D721Med (cell line): ENCODE results near the gene CHST11.

Source experiments
- DNase-seq: peaks from one replicate; pipeline ENCODE4 v3.0.0; 2011; ENCODE audit warnings: low spot score; ENCODE audit not compliant: insufficient read length
- FAIRE-seq: peaks from 2 replicates; lab custom pipeline; 2011; peaks lifted over from hg19 to GRCh38; lab: Jason Lieb, UNC
- TF ChIP-seq, protein P1 (sequence below): IDR thresholded peaks from 2 replicates; pipeline ENCODE4 v1.5.1; 2012; ENCODE audit warnings: mild to moderate bottlenecking, control low read depth; ENCODE audit not compliant: insufficient read depth; ENCODE audit errors: missing control alignments

CHST11 gene

DNA sequence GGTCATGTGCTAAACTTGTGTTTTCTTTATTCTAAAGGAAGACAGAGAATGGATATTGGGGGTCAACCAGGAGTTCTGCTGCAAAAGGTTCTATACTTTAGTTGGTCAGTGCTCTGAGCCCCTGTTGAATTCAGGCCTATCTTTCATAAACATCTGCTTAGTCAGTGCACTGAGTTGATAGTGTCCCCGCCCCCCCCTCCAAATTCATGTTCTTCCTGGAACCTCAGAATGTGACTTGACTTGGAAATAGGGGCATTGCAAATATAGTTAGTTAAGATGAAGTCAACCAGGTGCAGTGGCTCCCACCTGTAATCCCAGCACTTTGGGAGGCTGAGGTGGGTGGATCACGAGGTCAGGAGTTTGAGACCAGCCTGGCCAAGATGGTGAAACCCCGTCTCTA lies 23.3 kb downstream of the CHST11 start:
- no peak for DNase-seq
- FAIRE-seq = no peak

DNA sequence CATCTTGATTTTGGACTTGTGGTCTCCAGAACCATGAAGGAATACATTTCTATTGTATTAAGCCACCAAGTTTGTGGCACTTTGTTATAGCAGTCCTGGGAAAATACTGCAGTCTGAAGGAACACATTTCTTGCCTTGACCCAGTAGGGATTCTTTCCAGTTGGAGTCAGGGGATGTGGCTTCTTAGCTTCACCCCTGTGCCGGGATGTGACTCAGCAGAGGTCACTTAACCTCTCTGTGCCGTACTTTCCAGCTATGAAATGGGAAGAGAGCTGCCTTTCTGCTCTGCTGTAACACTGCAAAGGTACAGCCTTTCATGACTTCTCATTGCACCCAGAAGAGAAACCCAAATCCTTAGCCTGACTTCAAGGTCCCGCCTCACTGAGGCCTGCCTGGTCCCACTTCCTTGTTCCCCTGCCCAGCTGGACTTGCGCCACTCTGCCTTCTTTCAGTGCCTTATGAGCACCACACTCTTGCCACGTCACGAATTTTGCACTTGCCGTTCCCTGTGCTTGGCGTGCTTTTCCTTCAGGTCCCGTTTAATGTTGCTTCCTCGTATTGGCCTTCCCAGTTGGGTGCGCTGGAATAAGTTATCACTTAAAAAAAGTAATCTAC lies 24.2 kb downstream of the CHST11 start:
- FAIRE-seq (no peak), DNase-seq (no peak)
- TF ChIP-seq, protein P1, sequence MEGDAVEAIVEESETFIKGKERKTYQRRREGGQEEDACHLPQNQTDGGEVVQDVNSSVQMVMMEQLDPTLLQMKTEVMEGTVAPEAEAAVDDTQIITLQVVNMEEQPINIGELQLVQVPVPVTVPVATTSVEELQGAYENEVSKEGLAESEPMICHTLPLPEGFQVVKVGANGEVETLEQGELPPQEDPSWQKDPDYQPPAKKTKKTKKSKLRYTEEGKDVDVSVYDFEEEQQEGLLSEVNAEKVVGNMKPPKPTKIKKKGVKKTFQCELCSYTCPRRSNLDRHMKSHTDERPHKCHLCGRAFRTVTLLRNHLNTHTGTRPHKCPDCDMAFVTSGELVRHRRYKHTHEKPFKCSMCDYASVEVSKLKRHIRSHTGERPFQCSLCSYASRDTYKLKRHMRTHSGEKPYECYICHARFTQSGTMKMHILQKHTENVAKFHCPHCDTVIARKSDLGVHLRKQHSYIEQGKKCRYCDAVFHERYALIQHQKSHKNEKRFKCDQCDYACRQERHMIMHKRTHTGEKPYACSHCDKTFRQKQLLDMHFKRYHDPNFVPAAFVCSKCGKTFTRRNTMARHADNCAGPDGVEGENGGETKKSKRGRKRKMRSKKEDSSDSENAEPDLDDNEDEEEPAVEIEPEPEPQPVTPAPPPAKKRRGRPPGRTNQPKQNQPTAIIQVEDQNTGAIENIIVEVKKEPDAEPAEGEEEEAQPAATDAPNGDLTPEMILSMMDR = no peak

More for the DNA sequence above, 23.3 kb downstream of the CHST11 start:
- TF ChIP-seq, protein P1 = no peak

DNA sequence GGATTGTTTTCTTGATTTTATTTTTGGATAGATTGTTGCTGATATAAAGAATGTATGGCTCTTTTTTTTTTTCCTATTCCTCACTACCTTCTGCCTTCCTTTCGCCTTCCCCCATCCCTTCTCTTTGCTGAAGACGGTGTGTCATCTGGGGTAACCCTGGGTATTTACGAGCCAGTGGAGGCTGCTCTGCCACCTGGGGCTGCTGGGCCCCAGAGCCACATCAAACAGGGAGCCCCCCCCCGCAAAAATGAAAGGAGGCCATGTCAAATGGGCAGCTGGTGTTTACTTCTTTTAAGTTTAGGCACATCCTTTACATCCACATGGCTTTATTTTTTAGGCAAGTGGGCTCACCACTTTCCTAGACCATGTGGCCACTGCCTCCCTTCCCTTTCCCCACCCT lies 25.4 kb downstream of the CHST11 start:
- TF ChIP-seq, protein P1 = no peak
- no peak for DNase-seq
- FAIRE-seq = no peak

DNA sequence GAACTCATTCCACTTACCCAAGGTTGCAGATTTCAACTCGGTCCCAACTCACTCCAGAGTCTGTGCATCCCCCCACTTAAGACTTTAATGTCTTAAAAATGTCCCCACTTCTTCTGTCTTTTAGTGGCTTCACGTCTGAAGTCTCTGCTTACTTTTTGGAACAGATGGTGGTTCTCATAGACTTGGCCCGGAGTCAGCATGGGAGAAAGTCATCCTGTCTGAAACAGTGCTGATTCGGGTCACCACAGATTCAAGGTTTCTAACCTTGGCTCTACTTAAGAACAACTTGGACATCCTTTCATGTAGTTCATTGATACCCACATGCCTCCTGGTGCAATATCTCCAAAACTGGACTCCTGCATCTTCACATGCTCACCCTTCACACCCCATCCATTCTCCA lies 26.0 kb downstream of the CHST11 start:
- FAIRE-seq (no peak), DNase-seq (no peak)
- TF ChIP-seq, protein P1 = no peak

DNA sequence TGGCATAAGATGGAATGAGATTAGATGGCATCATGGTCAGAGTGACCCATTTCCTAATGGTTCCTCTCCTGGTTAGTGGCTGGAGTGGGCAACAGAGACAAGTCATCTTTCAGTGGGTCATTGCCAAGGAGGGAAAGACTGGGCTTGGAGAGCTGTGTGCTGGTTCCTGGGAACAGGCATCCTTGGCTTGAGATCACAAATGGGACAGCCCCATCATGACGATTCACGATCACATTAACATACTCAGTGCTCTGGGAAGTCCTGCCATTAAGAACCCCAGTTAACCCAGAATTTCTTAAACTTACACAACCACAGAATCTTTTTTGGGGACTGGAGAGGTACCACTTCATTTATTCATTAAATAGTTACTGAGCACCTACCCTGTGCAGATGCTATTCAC lies 27.3 kb downstream of the CHST11 start:
- TF ChIP-seq, protein P1 = no peak

DNA sequence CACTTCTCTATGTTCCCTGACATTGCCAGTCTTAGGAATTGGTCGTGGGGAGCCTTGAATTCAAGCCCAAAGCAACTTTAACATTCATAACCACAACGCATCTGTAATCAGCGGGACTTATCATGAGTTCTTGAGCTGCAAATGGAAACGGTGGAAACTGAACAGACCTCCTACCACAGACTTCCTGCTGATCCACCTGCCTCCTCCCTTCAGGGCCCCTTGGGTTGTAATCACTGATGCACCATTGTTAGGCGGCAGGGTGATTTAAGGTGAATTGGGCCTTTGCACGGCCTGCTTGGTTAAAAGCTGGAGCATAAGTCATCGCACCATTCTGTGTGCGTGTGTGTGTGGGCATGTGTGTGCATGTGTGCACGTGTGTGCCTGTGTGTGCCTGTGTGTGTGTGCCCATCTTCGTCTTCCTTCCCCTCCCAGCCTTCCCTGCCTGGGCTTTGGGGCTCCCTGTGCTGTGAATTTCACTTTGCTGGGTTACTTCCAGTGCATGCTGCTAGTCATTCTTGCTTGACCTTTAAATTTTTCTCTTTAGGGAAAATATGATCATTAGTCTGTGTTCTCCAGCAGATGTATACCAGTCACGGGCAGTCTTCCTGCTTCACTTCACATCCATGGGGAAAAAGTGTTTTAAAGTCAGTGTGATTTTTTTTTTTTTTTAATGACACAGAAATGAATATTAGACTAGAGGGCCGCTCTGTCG lies 29.1 kb downstream of the CHST11 start:
- DNase-seq (no peak), FAIRE-seq (no peak)
- TF ChIP-seq, protein P1 = no peak

More for the DNA sequence above, 27.3 kb downstream of the CHST11 start:
- FAIRE-seq = no peak
- no peak for DNase-seq

DNA sequence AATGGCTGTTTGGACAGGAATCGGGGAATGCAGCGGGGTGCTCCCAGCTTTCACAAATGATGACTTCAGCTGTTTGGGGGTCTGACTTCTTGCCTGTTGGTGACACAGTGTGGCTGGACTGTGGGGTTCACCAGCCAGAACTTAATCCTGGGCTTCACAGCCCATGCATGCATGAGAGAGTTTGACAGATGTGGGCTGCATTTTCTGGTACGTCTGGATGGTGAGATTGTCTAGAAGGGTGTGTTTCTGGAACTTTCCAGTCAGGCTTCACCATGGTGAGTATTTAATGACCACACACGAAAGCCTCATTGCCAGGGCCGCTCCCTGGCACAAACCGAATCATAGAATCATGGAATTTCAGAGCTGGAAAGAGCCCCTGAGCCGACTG lies 29.6 kb downstream of the CHST11 start:
- TF ChIP-seq, protein P1 = no peak
- FAIRE-seq (no peak), DNase-seq (no peak)
